Effector CD8-positive, alpha-beta T cell (primary cell): ENCODE data around the gene CTU2.

Experiments used
- DNase-seq: peaks from one replicate; lab custom pipeline; 2025; lab: John Stamatoyannopoulos, UW

Gene CTU2

DNA sequence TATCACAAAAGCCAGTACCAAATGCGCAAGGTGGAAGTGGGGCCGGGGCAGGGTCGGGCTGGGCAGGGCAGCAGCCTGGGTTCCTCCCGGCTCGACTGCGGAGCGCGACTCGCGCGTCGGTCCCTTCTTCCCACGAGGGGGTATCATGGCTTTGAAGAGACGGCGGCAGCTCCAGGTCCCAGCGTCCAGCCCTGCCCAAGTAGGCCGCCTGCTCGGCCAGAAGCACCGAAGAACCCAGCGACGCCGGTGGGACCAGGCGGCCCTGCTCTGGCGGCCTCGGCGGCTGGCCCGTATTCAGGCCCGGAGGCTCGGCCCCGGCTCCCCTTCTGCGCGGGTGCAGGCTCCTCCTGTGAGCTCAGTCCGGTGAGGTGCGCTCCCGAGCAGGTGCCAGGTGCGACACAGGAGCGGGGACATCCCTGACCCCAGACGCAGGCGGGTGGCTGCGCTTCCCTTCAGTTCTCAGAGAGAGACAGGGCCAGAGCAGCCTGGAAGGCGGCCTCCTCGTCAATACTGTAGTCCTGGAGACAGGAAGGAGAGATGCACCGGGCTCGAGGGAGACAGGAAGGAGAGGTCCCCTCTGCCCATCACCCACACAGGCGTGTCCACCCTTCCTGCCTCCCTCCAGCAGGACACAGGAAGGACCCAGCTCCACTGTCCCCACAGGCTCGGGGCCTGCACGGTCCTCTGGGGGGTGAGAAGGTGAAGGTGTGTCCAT, 9.0 kb upstream of the CTU2 start:
- no peak for DNase-seq

- no peak for DNase-seq
Measured at GRCh38 chr16:88697831-88698615, 8.3 kb upstream of the CTU2 start.

DNA sequence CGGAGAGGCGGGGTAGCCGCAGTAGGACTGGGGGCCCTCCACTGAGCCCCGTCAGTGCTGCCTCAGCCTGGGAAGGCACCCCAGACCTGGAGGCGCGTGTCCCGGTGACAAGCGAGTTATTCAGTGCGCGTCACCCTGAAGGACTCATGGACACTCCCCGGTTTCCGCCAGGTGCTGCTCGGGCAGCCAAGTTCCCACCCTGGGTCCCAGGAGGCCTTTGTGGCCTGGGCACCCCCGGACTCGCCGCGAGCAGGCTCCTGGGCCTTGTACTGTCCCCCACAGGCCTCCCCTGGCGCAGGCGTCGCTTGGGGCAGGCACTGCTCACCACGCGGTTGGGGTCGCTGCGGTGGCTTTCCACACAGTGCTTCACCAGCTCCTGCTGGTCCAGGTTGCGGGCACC, 7.7 kb upstream of the CTU2 start:
- no peak for DNase-seq

- no peak for DNase-seq
Measured at GRCh38 chr16:88699180-88699579, 7.1 kb upstream of the CTU2 start.

GRCh38 chr16:88700322-88700635, 6.0 kb upstream of the CTU2 start:
- no peak for DNase-seq

DNA sequence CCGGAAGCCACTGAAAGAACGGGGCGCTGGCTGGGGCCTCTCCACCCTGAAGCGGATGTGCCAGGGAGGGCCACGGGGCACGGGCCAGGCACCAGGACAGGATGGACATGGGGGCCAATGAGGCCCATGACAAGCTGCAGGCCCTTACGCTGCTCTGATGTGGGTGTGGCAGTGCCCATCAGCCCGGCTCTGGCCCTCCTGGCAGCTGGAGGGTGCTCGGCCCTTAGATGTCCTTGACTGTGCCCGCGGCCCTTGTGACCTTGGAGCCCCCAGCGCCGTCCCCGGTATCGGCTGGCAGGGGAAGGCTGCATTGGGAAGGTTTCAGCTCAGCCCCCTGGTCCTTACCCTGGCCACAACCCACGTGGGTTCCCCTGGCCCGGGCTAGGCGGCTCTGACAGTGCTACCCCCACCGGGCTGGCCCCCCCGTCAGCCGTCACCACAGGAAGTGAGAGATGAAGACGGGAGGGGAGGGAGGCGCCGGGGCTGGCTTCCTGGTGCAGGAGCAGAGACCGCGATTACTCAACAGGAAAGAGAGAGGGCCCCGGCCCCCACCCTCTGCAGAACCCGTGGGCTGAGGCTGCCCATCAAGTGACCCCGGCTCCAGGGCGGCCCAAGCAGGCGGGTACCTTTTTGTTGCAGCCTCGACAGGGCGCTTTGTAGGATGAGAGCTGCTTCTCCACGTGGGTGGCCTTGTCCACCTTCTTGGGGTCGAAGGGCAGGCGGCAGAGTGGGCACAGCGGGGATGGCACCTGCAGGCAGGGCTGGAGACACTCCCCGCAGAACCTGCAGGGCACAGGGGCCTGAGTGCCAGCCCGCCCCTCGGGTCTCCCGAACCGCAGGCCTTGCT, 5.4 kb upstream of the CTU2 start:
- peak; percentile 85 for DNase-seq

- DNase-seq = no peak
Measured at GRCh38 chr16:88701581-88702370, 4.5 kb upstream of the CTU2 start.

DNA sequence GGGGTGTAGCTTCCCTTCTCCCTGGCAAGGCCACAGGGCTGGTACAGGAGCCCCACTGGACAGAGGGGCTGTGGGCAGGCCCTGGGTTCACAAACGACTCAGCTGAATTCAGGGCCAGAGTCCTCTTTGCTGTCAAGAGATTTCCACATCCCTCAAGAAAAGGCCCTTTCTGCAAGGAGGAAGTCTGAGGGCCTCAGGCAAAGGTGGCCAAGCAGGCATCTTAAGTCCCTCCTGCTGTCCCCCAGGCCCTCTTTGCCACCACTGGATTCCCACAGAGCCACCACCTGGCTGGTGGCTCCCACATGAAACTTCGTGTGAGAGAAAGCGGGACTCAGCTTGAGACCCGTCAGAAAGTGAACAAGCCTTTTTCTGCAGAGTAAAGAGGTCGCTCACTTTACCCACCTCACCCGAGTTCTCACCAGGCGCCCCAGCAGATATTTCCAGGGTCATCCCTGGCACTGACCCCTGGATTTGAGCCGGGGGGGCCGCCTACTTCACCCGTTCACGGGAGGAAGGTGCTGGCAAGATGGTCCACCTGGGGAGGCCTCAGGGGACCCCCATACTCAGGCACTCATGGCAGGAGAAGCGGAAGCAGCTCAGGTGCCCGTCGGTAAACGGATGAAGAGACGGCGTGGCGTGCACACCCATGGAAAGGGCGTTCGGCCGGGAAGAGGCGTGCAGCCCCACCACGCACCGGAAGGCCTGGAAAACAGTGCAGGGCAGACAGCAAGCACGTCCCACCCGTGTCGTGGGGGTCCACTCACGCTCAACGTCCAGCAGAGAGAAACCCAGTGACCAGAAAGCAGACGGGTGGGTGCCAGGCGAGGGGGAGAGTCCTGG, 3.7 kb upstream of the CTU2 start:
- no peak for DNase-seq

DNA sequence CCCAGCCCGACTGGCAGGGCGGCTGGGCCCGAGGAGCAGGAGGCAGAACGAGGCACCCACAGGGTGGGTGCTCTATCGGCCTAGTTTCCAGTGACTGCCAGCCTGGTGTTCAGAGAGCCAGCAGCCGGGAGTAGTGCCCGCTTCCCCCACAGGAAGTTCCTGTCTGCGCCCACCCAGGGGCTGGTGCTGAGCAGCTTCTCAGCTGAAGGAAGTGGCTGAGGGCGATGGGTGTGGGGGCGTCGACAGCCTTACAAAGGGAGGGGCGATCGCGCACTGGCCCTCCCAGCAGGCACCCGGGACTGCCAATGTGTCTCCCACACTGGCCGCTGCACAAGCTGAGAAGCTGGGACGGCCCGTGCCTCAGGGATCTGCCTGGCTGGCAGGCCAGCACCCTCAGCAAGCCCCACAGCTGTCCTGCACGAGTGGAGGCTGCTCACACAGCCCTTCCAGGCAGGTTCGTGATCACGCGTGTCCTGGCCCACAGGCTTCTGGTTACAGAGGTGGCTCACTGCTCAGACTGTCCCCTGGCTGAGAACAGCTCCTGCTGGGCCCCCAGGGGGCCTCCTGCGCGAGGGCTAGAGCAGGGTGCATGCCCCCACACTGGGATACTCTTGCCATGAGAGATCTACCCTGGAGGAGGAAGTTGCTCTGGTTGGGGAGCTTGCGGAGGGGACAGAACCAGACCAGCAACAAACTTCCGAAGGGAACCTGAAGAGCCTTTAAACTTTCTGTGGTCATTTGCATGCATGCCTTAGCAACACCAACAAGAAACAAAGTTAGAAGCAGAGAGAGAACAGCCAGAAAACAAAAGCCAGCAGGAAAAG, 2.6 kb upstream of the CTU2 start:
- DNase-seq = peak; percentile 53

DNA sequence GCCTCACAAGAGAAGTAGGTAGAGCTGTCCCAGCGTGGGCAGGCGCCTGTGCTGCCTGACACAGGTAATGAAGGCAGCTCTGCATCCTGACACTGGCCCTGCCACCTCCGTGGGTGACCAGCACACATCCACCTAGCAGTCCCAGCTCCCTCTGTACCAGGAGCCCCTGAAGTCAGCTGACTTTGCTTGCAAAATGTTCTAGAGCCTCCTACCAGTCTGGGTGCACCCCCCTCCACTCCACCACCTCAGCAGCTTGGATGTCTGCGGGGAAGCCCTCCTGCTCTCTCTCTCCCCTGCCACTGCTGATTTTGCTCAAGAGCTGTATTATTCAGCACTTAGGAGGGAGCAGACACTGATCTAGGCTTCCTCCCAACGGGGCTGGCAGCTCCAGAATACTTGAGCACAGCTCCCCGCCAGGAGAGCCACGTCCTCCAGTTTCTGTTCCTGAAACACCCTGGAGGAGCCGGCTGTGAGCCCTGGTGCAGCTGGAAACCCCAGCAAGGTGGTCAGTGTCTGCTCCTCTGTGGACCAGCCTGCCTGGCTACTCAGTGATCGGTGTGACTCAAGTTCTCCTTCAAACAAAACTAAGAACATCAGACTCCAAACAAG, 1.1 kb upstream of the CTU2 start:
- DNase-seq = no peak

- no peak for DNase-seq
Measured at GRCh38 chr16:88705801-88706228, 488 bp upstream of the CTU2 start.

GRCh38 chr16:88706965-88707826, 893 bp downstream of the CTU2 start:
- no peak for DNase-seq

DNA sequence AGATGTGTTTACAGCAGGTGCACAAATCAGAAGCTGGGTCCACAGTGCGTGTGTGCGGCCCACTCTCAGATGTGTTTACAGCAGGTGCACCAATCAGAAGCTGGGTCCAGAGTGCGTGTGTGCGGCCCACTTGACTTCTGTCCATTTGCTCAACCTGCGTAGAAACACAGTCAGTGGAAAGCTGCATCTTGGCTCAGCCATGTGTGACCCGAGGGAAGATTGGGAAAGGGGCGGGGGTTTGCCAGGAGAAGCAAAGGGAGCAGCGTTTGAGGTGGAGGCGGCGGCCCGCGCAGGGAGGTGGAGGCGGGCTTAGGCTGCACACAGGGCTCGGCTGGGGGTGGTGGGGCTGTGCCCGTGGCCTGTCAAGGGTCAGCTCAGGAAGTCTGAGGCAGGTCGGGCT, 4.3 kb downstream of the CTU2 start:
- no peak for DNase-seq

DNA sequence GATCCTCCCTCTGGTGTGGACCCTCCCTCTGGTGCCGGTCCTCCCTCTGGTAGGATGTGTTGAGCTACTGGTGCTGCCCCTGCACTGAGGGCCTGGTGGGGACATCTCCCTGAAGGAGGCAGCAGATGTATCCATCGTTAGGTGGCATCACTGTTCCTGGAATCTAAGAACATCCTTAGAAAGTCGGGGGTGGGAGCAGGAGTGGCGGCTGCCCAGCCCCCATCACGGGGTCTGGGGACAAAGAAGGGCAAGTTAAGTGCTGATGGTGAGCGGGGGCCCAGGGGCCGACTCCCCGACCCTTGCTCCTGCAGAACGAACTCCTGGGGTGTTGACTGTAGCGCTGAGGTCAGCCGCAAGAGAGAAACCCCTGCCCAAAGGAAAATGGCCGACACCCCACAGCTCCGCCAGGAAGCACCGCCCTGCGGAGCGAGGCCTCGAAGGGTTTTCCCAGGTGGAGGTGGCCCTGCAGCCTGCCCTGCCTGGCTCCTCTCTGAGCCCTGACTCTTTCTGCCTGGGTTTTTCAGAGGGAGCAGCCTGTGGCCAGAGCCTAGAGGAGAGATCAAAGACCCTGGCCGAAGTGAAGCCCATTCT, 5.5 kb downstream of the CTU2 start:
- no peak for DNase-seq

GRCh38 chr16:88712362-88712979, 6.2 kb downstream of the CTU2 start:
- no peak for DNase-seq

GRCh38 chr16:88713054-88713453, 6.8 kb downstream of the CTU2 start:
- DNase-seq = no peak

- no peak for DNase-seq
Measured at GRCh38 chr16:88713568-88714419, 7.5 kb downstream of the CTU2 start.
